KMS-11 (cell line): ENCODE results near the gene CTNND1.
A peak's percentile ranks its signal among the peaks of the same experiment; 100 is the strongest.

Source experiments
- H2AFZ ChIP-seq: fragments of 200-600 bp; sonication (generic); 2 replicates; pipeline ENCODE4 v1.6.1; 2016; ENCODE audit warnings: antibody characterized with exemption, mixed run types, low read depth
- H3K27ac ChIP-seq: fragments of 200-600 bp; sonication (generic); 2 replicates; pipeline ENCODE4 v1.6.1; 2016; ENCODE audit warnings: mild to moderate bottlenecking, mixed run types
- H3K27me3 ChIP-seq: fragments of 200-600 bp; sonication (generic); 2 replicates; pipeline ENCODE4 v1.6.1; 2017; ENCODE audit warnings: mild to moderate bottlenecking, low read depth, mixed run types, moderate library complexity; ENCODE audit not compliant: insufficient read depth
- H3K36me3 ChIP-seq: fragments of 200-600 bp; sonication (generic); 2 replicates; pipeline ENCODE4 v1.6.1; 2017; ENCODE audit warnings: mild to moderate bottlenecking, mixed run types; ENCODE audit not compliant: insufficient read depth
- H3K4me1 ChIP-seq: fragments of 200-600 bp; sonication (generic); 2 replicates; pipeline ENCODE4 v1.6.1; 2016; ENCODE audit warnings: mild to moderate bottlenecking, low read depth, mixed run types; ENCODE audit not compliant: poor library complexity, severe bottlenecking
- H3K4me2 ChIP-seq: fragments of 200-600 bp; sonication (generic); 2 replicates; pipeline ENCODE4 v1.7.0; 2016; ENCODE audit warnings: mild to moderate bottlenecking, mixed run types
- H3K4me3 ChIP-seq: fragments of 200-600 bp; sonication (generic); IDR thresholded peaks from 2 replicates; pipeline ENCODE4 v1.6.1; 2017; ENCODE audit warnings: low read depth, low read length, mixed read lengths; ENCODE audit not compliant: insufficient read depth
- H3K79me2 ChIP-seq: fragments of 200-600 bp; sonication (generic); 2 replicates; pipeline ENCODE4 v1.6.1; 2016; ENCODE audit warnings: low read depth, mixed run types; ENCODE audit not compliant: insufficient read depth
- H3K9ac ChIP-seq: fragments of 200-600 bp; sonication (generic); 2 replicates; pipeline ENCODE4 v1.6.1; 2016; ENCODE audit warnings: mild to moderate bottlenecking, mixed run types
- H4K20me1 ChIP-seq: fragments of 200-600 bp; sonication (generic); 2 replicates; pipeline ENCODE4 v1.6.1; 2016; ENCODE audit warnings: mild to moderate bottlenecking, mixed run types; ENCODE audit not compliant: insufficient read depth
- TF ChIP-seq, protein P1 (sequence below): fragments of 200-600 bp; sonication (generic); conservative IDR thresholded peaks from 2 replicates; pipeline ENCODE4 v1.6.1; 2017; ENCODE audit warnings: low read depth, mild to moderate bottlenecking, antibody characterized with exemption, low read length, moderate library complexity, mixed read lengths

CTNND1 gene

DNA sequence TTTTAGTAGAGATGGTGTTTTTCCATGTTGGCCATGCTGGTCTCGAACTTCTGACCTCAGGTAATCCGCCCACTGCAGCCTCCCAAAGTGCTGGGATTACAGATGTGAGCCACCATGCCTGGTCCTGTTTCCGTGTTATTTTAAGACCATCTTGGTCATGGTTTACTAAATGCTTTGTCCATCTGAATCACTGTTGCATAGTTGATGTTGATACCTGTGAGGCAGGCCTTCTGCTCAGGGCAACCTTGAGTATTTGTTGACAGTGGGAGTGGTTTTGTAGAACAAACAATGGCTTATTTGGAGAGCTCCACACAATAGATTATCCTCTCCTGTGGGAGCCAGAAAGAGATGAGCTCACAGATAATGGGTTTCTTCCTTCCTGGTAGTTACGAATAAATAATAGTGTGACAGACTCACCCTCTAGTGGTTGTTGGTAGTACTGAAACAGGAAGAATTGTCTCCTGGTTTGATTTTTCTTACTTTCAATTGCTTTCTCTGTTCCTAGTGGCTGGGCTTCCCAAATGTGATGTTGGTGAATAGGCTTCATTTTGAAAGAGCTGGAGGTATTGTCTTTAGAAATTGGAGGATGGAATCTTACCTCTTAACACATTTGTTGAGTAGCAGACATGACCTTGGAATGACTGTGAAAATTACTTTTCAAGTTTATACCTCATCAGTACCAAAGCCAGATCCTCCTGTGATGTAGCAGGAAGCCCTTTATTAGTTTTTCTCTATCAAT lies 39.0 kb downstream of the CTNND1 start:
- no peaks in the 10 kb centered on the region for H3K79me2 ChIP-seq
- H3K27me3 ChIP-seq, result no peaks in the 10 kb centered on the region
- H4K20me1 ChIP-seq, result no peaks in the 10 kb centered on the region
- H3K4me1 ChIP-seq, result peaks cover 9% of the 10 kb centered on the region
- no peak overlapping the region for H3K9ac ChIP-seq
- H2AFZ ChIP-seq, result peak overlapping the region; percentile 23; the same call in 1 of the 2 replicates
- H3K36me3 ChIP-seq, result no peaks in the 10 kb centered on the region
- H3K4me2 ChIP-seq, result no peak overlapping the region
- TF ChIP-seq, protein P1, sequence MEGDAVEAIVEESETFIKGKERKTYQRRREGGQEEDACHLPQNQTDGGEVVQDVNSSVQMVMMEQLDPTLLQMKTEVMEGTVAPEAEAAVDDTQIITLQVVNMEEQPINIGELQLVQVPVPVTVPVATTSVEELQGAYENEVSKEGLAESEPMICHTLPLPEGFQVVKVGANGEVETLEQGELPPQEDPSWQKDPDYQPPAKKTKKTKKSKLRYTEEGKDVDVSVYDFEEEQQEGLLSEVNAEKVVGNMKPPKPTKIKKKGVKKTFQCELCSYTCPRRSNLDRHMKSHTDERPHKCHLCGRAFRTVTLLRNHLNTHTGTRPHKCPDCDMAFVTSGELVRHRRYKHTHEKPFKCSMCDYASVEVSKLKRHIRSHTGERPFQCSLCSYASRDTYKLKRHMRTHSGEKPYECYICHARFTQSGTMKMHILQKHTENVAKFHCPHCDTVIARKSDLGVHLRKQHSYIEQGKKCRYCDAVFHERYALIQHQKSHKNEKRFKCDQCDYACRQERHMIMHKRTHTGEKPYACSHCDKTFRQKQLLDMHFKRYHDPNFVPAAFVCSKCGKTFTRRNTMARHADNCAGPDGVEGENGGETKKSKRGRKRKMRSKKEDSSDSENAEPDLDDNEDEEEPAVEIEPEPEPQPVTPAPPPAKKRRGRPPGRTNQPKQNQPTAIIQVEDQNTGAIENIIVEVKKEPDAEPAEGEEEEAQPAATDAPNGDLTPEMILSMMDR, result peak; percentile 81
- H3K27ac ChIP-seq, result no peak overlapping the region
- H3K4me3 ChIP-seq, result no peak overlapping the region

DNA sequence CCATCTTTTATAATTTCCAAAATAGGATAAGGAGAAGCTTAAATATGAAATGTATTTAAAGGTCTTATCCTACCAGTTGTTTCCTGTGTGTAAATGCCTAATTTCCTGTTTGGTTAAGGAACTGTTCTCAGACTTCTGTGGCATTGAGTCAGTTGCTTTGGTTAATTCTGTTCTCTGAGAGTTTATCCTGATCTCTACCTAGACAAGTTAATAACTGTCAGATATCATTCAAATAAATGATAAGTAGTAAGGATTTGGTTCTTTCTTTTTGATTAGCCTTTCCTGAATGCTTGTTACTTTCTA lies 39.5 kb downstream of the CTNND1 start:
- no peak overlapping the region for H3K27ac ChIP-seq
- no peak overlapping the region for H3K4me2 ChIP-seq
- H3K79me2 ChIP-seq, result no peaks in the 10 kb centered on the region
- peak overlapping the region; percentile 23; the same call in 1 of the 2 replicates for H2AFZ ChIP-seq
- H3K36me3 ChIP-seq, result no peaks in the 10 kb centered on the region
- TF ChIP-seq, protein P1, result no peak
- no peaks in the 10 kb centered on the region for H3K27me3 ChIP-seq
- H3K4me1 ChIP-seq, result peaks cover 9% of the 10 kb centered on the region
- H3K9ac ChIP-seq, result no peak overlapping the region
- H4K20me1 ChIP-seq, result no peaks in the 10 kb centered on the region
- H3K4me3 ChIP-seq, result no peak overlapping the region

DNA sequence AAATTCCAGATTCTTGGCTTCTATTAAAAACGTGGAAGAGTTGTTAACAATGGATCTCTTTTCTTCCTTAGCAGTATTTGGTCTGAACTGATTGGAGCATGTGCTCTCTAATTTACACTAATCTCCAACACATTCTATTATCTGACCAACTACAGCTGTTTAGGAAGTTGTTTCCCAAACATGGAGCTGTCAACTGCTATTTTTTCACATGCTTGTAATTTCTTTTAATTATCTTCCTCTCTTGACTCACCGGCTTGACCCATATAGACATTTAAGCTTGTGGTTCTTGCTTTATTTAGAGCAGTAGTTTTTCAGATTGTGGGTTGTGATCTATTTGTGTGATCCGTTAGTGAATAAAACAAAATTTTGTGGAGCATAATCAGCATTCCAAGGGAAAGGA lies 40.8 kb downstream of the CTNND1 start:
- Histone ChIP-seq H3K9ac (no peak overlapping the region), H3K4me2 (no peak overlapping the region), H3K27me3 (no peaks in the 10 kb centered on the region), H4K20me1 (no peaks in the 10 kb centered on the region), H3K4me1 (peaks cover 9% of the 10 kb centered on the region), H3K27ac (no peak overlapping the region), H2AFZ (no peak overlapping the region), H3K36me3 (no peaks in the 10 kb centered on the region), H3K79me2 (no peaks in the 10 kb centered on the region), H3K4me3 (no peak overlapping the region)
- TF ChIP-seq, protein P1, result no peak

DNA sequence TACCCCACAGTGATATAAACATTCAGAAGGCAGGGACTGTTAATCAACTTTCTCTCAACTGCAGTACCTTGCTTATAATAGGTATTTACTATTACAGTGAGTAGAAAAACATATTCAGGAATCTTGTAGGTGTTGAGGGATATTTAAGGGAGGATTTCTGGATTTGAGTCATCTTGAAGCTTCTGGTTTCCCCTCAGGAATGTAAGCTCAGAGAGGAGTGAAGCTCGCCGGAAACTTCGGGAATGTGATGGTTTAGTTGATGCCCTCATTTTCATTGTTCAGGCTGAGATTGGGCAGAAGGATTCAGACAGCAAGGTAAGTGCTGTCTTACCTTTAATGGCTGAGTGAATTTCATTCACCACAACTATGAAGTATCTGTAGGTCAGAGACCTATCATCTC lies 42.9 kb downstream of the CTNND1 start:
- Histone ChIP-seq H3K4me3 (no peak overlapping the region), H3K79me2 (no peaks in the 10 kb centered on the region), H2AFZ (no peak overlapping the region), H3K9ac (no peak overlapping the region), H3K4me1 (peaks cover 9% of the 10 kb centered on the region), H3K27ac (no peak overlapping the region), H3K27me3 (no peaks in the 10 kb centered on the region), H4K20me1 (no peaks in the 10 kb centered on the region), H3K36me3 (no peaks in the 10 kb centered on the region), H3K4me2 (no peak overlapping the region)
- TF ChIP-seq, protein P1, result no peak
